GM18861 (cell line): ENCODE results near the gene PEA15.

Experiments used
- ATAC-seq: cut with Tn5 transposase; IDR thresholded peaks from one replicate; pipeline ENCODE4 v1.9.1; 2021; ENCODE audit not compliant: unreplicated experiment

PEA15 gene, protein sequence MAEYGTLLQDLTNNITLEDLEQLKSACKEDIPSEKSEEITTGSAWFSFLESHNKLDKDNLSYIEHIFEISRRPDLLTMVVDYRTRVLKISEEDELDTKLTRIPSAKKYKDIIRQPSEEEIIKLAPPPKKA

DNA sequence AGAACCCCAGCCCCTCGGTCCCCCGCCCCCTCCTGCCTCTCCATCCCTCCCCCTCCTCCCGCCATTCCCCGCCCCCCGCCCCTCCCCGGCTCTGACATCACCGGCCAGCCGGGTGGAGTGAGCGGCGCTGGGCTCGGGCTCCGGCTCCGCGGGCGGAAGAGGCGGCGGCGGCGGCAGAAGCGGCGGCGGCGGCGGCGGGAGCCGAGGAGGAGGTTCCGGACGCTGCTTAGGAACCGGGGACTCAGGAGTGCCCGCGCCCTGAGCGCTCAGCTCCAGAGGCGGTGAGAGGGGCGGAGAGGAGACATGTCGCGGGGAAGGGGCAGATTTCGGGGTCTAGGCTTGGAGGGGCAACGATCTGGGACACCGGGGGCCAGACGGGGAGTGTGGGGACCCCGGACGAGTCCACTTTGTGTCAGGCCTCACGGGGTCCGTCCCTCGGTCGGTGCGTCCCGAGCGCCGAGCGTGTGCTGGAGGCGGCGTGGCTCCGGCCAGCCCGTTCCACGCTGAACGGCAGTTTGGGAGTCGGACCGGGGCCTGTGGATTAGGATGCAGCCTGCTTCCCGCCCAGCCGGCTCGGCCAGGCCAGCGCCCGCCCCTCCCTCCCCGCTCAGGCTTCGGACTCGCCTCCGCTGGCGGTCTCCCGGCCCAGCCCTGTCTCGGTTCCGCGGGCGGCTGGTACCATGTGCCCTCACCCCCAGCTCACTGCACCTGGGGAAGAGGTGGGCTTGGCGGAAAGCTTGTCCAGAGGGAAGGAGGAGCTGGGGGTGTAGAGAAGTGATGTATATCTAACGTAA, at the start of gene PEA15:
TSS of gene PEA15 (plus strand) at position 143 of the 794 bp plus-strand sequence. CDS start 6,161 bp downstream, outside the sequence.
- ATAC-seq = peak; percentile 1

DNA sequence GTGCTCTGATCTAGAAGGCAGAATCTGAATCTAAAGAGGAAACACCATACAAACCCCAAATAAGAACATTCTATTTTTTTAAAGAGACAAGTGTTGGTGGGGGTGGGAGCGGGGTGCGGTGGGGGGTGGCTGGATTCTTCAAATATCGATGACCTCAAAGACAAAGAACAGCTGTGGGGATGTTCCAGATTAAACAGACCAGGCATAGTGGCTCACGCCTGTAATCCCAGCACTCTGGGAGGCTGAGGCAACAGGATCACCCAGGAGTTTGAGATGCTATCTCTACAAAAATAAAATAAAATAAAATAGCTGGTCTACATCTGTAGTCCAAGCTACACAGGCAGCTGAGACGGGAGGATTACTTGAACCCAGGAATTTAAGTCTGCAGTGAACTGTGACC, 48.8 kb upstream of the PEA15 start:
- ATAC-seq = no peak

DNA sequence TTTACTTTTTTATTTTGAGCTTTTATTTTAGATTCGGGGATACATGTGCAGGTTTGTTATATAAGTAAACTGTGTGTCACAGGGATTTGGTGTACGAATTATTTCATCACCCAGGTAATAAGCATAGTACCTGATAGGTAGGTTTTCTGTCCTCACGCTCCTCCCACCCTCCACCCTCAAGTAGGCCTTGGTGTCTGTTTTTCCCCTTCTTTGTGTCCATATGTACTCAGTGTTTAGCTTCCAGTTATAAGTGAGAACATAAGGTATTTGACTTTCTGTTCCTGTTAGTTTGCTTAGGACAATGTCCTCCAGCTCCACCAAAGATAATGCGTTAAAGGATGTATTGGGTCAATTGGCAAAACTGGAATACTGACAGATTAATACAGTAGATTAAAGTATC, 48.0 kb upstream of the PEA15 start:
- ATAC-seq = no peak

DNA sequence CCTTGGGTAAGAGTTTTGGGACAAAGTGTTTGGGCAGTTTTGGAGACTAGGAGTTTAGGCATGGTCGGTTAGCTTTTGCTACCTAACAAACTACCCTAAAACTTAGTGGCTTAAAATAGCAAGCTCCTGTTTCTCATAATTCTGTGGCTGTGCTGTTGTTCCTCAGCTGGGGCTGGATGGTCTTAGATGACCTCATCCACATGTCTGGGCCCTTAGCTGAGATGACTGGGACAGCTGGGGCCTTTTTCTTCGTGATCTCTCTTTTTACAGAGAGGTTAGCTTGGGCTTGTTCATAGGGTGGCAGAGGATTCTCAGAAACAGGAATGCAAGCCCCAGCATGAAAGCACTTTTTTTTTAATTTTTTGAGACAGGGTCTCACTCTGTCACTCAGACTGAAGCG, 47.2 kb upstream of the PEA15 start:
- ATAC-seq = no peak

DNA sequence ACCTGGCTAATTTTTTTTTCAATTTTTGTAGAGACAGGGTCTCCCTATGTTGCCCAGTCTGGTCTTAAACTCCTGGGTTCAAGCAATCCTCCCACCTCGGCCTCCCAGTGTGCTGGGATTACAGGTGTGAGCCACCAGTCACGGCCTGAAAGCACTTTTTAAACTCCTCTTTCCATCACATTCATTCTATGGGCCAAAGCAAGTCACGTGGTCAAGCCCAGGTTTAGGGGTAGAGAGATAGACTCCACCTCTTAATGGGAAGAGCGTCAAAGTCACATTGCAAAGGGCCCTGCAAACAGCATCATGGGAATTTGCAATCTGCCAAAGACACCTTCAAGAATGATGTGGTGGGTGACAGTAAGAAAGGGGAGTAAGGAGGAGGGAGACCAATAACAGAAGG, 46.6 kb upstream of the PEA15 start:
- ATAC-seq = no peak

DNA sequence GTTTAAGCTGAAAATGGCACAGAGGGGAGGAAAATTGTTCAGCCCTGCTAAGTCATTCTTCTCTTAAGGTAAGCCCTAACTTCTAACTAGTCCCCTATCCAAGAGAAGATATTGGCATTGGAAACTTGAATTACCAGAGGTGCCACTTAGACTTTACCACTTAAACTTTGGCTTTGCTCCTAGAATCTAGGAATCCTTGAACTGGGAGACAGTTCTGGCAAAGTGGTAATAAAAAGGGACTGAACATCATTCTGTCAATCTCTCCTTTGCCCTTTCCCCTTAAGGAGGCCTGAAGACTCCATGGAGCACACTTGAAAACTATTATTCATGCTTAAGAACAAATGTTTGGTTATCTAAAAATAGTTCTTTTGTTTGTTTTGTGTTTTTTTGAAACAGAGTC, 45.3 kb upstream of the PEA15 start:
- no peak for ATAC-seq

DNA sequence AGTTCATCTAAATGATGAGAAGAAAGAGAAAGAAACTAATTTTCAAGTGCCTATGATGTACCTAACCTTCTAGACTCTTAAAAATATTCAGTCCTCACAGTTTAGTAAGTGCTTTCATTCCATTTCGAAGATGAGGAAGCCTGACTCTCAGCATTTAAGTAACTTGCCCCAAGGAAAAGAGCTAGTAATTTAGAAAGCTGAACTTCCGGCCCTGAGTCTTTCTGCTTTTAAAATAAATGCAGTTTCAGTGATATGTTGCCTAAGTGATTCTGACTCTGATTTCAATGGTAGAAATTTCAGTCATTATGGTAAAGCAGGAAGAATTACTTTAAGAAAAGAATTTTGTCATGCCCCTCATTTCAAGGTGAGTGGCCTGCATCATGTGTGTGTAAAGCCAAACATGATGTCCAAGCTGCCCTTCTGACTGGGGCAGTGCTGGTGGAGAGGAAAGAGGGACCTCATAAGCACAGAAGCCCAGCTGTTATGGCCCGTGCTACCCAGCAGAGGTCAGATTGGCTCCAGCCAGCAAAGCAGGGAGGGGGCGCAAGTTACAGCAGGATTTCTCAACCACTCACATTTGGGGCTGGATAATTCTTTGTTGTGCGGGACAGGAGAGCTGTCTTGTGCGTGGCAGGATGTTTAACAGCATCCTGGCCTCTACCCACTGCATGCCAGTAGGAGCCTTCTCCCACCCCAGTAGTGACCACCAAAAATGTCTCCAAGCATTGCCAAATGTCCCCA, 43.0 kb upstream of the PEA15 start:
- no peak for ATAC-seq

DNA sequence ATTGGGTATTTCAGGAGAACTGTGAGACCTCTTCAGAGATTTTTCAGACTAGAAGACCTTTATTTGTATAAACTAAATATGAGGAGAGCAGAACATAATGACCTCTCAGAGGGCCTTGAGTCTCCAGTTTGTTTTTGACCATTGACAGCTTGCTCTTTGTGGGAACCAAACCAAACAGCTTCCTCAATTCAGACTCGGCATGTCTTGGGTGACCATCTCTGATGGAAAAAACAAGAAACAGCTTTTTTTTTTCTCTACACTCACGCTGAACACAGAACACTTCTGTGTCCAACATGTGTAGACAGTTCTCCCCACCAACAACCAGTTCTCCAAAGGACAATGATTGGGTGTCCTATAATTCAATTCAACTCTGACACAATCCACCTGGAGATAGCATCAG, 42.3 kb upstream of the PEA15 start:
- ATAC-seq = no peak

DNA sequence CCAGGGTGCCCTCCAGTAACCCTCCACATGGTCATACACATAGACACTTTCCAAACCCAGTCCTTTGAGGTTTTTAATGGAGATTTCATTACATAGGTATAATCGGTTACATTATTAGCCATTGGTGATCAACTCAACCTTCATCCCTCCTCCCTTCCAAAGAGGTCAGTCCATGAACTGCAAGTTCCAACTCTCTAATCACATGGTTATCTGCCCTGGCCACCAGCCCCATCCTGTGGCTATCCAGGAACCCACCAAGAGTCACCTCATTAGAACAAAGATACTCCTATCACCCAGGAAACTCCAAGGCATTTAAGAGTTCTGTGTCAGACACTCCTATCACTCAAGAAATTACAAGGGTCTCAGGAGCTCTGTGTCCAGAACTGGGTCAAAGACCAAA, 41.6 kb upstream of the PEA15 start:
- ATAC-seq = no peak

DNA sequence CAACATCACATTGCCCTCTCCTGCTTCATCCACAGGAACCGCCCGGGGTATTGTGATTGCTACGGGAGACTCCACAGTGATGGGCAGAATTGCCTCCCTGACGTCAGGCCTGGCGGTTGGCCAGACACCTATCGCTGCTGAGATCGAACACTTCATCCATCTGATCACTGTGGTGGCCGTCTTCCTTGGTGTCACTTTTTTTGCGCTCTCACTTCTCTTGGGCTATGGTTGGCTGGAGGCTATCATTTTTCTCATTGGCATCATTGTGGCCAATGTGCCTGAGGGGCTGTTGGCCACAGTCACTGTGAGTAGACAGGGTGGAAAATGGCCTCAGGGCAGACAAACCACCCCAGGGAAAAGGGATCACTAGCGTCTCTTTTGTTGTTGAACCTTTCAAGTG, 41.1 kb upstream of the PEA15 start:
- no peak for ATAC-seq

DNA sequence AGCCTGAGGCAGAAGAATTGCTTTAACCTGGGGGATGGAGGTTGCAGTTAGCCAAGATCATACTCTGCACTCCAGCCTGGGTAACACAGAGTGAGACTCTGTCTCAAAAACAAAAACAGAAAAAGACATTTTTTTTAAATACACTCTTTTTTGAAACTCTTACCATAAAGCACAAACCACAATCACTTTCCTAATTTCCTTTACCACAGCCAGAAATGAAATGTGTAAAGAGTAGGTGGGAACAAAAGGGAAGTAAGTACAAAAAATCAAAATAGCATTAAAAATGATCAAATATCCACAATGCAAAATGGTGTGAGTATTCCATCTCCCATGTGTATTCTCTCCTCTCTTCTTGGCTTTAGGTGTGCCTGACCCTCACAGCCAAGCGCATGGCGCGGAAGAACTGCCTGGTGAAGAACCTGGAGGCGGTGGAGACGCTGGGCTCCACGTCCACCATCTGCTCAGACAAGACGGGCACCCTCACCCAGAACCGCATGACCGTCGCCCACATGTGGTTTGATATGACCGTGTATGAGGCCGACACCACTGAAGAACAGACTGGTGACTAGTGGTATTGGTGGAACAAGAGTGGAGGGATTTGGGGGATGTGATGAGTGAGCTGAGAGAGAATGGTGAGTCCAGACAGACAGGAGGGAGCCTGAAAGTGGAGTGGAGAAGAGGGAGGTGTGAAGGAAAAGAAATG, 38.9 kb upstream of the PEA15 start:
- no peak for ATAC-seq

DNA sequence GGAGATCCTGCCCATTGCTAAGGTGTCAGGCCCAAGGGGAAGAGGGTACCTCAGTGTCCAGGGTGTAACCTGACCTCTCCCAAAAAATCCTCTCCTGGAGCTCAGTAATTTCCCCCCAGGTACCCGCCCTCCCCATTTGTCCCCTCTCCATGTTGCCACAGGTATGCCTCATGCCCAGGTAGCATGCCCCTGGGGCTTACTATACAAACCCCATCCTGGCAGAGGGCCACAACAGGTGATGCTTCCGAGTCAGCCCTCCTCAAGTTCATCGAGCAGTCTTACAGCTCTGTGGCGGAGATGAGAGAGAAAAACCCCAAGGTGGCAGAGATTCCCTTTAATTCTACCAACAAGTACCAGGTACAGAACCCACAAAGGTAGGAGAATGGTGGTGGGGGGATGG, 38.1 kb upstream of the PEA15 start:
- no peak for ATAC-seq

DNA sequence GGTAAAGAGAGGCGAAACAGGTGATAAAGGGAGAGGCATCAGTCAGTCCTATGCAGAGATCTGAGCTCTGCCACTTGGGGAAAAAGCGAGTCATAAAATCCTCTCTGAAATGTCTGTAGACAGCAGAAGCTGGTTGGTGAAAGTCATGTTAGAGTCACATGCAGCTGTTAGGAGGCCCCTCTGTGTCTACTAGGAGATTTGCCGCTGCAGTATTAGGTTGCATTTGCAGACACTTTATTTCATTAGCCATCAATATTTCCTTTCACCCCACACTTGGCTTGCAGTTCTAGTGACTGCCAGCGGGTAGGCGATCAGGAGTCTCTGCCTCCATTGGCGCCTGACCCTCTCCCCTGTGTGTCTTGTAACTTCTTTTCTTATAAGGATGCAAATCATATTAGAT, 37.6 kb upstream of the PEA15 start:
- ATAC-seq = no peak

DNA sequence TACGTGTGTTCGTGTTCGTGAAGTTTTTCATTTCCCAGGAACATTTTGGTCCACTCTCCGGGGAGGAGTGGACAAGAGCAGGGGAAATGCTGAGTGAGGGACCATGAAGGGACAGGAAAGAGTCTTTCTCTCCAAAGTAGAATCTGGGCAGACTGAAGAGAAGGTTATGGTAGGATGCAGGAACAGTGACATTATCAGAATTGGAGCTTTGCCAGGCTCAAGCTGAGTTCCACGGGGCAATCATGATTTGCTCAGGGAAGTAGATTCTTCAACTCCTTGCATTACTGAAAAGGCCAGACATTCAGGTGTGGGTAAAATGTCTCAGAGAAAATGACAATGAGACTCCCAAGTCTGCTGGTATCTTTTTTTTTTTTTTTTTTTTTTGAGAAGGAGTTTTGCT, 37.2 kb upstream of the PEA15 start:
- ATAC-seq = no peak

DNA sequence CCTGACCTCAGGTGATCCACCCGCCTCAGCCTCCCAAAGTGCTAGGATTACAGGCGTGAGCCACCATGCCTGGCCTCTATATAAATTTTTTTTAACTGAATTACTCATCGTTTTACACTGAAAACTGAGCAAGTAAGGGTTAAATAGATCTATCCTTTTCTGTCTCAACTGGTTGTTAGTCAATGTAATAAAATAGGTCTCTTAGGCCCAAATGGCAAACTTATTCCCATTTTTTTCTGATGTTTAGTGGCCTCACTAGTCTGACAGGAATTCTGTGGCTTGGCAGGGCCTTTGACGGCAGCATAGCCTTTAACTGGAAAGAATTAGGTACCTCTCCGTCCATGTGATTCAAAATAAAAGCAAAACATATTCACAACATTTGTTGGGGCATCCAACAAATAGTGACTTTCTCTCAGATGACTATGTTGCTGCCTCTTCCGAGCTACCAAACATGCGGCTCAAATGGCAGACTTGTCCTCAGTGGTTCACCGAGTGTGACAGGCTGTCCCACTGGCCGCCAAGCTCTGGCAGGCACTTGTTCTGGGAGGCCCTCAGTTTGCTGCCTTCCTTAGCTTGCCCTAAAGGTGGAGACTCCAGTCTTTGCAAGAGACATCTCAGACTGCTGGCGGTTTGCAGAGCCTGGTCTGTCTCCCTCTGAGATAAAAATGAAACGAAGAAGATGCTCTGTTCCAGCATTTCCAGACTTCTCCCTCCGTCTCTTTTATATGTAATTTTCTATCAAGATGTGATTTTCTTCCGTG, 36.4 kb upstream of the PEA15 start:
- ATAC-seq = no peak

DNA sequence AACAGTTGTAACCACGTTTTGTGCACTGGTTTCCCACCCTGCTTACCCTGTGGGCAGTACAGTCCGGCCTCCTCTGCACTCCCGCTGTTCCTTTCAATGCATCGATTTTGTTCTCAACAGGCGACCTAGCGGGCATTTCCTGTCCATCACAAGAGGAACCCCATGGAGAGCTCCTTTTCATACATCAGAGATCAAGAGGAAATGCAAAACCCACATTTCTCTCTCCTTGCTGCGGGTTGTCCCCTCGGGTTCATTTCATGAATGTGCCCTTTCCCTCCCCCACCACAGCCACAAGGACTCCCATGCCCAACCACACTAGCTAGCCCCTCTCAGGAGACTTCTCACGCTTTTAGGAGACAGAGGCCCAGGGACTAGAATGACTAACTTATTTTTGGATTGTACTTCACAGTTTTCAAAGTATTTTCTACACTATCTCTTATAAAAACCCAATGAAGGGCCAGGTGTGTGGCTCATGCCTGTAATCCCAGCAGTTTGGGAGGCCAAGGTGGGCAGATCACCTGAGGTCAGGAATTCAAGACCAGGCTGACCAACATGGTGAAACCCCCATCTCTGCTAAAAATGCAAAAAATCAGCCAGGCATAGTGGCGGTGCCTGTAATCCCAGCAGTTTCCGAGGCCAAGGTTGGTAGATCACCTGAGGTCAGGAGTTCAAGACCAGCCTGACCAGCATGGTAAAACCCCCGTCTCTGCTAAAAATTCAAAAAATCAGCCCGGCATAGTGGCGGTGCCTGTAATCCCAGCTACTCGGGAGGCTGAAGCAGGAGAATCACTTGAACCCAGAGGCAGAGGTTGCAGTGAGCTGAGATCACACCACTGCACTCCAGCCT, 35.4 kb upstream of the PEA15 start:
- ATAC-seq = peak; percentile 53

DNA sequence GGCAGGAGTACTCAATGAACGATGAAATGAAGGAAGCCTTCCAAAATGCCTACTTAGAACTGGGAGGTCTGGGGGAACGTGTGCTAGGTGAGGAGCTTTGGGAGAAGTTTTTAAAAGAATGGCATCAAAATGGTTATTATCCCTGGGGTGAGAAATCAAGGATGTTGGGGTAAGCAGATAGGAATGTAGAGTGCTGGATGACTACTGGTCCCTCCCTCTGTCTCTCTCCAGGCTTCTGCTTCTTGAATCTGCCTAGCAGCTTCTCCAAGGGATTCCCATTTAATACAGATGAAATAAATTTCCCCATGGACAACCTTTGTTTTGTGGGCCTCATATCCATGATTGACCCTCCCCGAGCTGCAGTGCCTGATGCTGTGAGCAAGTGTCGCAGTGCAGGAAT, 33.8 kb upstream of the PEA15 start:
- ATAC-seq = no peak

DNA sequence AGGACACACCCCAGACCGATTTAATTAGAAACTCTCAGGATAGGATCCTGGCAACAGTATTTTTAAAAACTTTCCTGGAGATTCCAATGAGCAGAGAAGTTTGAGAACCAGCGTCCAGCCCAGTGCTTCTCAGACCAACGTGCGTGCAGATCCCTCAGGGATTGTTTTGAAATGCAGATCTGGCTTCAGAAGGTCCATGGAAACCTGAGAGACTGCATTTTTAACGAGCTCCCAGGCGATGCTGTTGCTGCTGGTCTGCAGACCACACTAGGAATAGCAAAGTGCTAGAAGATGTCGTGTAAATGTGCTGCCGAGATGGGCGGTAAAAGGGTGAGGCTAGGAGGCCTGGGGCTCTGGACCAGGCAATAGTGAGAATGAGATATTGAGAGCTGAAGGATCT, 33.2 kb upstream of the PEA15 start:
- ATAC-seq = no peak

DNA sequence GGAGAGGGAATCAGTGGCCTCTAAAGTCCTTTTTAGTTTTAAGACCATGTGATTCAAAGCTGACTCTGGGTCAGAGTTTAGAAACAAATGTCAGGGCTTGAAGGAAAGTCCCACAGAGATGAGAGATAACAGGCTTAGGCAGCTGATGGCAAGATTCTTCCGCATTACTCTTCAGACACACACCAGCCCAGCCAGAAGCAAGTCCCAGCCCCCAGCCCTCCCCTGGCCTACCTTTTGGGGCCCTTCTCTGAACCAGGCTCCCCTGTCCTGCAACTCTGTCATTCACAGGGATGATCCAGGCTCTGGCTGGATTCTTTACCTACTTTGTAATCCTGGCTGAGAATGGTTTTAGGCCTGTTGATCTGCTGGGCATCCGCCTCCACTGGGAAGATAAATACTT, 28.0 kb upstream of the PEA15 start:
- no peak for ATAC-seq

DNA sequence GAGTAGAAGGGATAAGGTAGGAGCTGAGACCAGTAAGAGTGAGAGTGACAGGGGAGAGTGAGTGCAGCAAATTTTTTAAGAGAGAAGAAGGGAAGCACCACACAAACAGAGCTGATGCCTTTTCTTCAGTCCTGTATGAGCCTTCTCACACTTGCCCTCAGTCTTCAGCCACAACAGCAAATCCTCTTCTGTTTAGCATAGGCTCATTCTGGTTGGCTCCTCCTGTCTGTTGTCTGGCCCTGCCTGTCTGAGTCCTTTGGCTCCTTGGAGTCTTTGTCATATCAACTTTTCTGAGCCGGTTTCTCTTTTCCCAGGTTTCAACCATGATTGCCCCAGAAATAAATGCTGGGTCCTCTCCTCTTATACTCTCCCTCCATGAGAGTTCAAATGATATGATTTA, 27.5 kb upstream of the PEA15 start:
- no peak for ATAC-seq
